ENCODE data around the gene KCNA2.

The KCNA2 gene

DNA sequence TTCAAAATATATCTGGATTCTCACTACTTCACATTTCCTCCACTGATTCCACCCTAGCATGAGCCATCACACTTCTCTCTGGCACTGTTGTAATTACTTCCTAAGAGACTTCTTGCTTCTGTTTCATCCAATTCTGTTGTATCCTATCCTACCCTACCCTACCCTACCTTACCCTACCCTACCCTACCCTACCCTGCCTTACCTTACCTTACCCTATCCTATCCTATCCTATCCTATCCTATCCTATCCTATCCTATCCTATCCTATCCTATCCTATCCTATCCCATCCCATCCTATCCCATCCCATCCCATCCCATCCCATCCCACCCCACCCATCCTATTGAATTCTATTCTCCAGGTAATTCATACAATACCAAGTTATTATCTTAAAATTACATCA lies 29.7 kb downstream of the KCNA2 start:
- H3K9me2 ChIP-seq (replicated peaks; ENCODE audit: control insufficient read depth, low read length), result no peaks in the 10 kb centered on the region
- no peak for TF ChIP-seq EZH2phosphoT487 (IDR thresholded peaks at IDR 0.05; ENCODE audit: borderline replicate concordance, low read length)
- TF ChIP-seq, protein P1, sequence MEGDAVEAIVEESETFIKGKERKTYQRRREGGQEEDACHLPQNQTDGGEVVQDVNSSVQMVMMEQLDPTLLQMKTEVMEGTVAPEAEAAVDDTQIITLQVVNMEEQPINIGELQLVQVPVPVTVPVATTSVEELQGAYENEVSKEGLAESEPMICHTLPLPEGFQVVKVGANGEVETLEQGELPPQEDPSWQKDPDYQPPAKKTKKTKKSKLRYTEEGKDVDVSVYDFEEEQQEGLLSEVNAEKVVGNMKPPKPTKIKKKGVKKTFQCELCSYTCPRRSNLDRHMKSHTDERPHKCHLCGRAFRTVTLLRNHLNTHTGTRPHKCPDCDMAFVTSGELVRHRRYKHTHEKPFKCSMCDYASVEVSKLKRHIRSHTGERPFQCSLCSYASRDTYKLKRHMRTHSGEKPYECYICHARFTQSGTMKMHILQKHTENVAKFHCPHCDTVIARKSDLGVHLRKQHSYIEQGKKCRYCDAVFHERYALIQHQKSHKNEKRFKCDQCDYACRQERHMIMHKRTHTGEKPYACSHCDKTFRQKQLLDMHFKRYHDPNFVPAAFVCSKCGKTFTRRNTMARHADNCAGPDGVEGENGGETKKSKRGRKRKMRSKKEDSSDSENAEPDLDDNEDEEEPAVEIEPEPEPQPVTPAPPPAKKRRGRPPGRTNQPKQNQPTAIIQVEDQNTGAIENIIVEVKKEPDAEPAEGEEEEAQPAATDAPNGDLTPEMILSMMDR (IDR thresholded peaks at IDR 0.05; ENCODE audit: low read depth, low read length, poor library complexity, severe bottlenecking), result no peak
- H3K79me2 ChIP-seq (ENCODE audit: control insufficient read depth, low read length), result no peaks in the 10 kb centered on the region
- no peak overlapping the region for H3K4me2 ChIP-seq (ENCODE audit: low read length)
- H3K36me3 ChIP-seq (ENCODE audit: control insufficient read depth, low read length), result no peaks in the 10 kb centered on the region
- H3K9me3 ChIP-seq (ENCODE audit: control insufficient read depth, insufficient read depth, low read length), result no peaks in the 10 kb centered on the region
- peaks cover 14% of the 10 kb centered on the region for H3K27me3 ChIP-seq (ENCODE audit: control insufficient read depth, low read length)
- H3F3A ChIP-seq (ENCODE audit: control insufficient read depth, insufficient read depth), result no peaks in the 10 kb centered on the region
- no peaks in the 10 kb centered on the region for H3K4me1 ChIP-seq (ENCODE audit: control insufficient read depth, low read length)
- no peak overlapping the region for H3K27ac ChIP-seq (ENCODE audit: low read depth, low read length)
- H4K20me1 ChIP-seq (ENCODE audit: control insufficient read depth, insufficient read depth, low read depth, low read length), result no peaks in the 10 kb centered on the region
- H3K4me3 ChIP-seq (ENCODE audit: low read length), result no peak overlapping the region

DNA sequence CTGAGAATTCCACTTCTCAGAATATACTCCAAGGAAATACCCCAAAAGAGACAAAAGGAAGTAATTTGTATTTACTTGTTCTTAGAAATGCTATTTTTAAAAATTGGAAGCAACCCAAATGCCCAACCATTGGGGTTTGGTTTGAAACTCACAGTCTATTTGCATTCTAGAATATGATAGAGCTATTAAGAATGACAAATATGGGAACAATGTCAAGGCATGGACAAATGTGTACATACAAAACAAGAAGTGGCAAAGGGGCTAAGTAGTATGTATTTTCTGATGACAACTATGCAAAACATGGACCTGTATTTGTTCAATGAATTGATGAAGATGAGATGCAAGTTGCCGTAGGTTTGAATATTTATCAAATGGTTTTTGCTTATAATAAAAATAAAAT lies 32.8 kb downstream of the KCNA2 start:
- TF ChIP-seq, protein P1 (IDR thresholded peaks at IDR 0.05; ENCODE audit: low read depth, low read length, poor library complexity, severe bottlenecking), result no peak
- no peak for TF ChIP-seq EZH2phosphoT487 (IDR thresholded peaks at IDR 0.05; ENCODE audit: borderline replicate concordance, low read length)
- H3K27ac ChIP-seq (ENCODE audit: low read depth, low read length), result no peak overlapping the region
- H3K9me3 ChIP-seq (ENCODE audit: control insufficient read depth, insufficient read depth, low read length), result no peaks in the 10 kb centered on the region
- no peaks in the 10 kb centered on the region for H3K36me3 ChIP-seq (ENCODE audit: control insufficient read depth, low read length)
- peaks cover 24% of the 10 kb centered on the region for H3K27me3 ChIP-seq (ENCODE audit: control insufficient read depth, low read length)
- no peak overlapping the region for H3K4me2 ChIP-seq (ENCODE audit: low read length)
- H3K79me2 ChIP-seq (ENCODE audit: control insufficient read depth, low read length), result no peaks in the 10 kb centered on the region
- H3K9me2 ChIP-seq (replicated peaks; ENCODE audit: control insufficient read depth, low read length), result no peaks in the 10 kb centered on the region
- no peaks in the 10 kb centered on the region for H4K20me1 ChIP-seq (ENCODE audit: control insufficient read depth, insufficient read depth, low read depth, low read length)
- H3K4me1 ChIP-seq (ENCODE audit: control insufficient read depth, low read length), result no peaks in the 10 kb centered on the region
- no peak overlapping the region for H3K4me3 ChIP-seq (ENCODE audit: low read length)
- H3F3A ChIP-seq (ENCODE audit: control insufficient read depth, insufficient read depth), result no peaks in the 10 kb centered on the region

DNA sequence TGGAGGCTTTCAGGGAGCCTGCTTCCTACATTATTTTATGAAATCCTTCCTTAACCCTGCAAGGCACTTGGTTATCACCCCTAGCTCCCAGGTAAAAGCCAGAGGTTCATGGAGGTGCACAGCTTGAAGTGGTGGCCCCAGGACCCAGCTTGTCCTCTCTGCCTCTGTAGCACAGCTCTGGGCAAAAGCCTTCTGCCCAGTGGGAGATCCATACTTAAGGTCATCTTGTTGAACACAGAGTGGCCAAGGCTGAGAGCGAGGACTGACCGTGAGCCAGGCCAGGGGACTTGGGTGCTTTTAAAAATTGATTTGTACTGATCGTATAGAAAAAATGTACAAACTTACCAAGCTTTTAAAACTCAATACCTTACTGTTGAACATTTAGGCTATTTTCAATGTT lies 33.4 kb downstream of the KCNA2 start:
- TF ChIP-seq, protein P1 (IDR thresholded peaks at IDR 0.05; ENCODE audit: low read depth, low read length, poor library complexity, severe bottlenecking), result no peak
- no peak for TF ChIP-seq EZH2phosphoT487 (IDR thresholded peaks at IDR 0.05; ENCODE audit: borderline replicate concordance, low read length)
- no peaks in the 10 kb centered on the region for H3K36me3 ChIP-seq (ENCODE audit: control insufficient read depth, low read length)
- no peaks in the 10 kb centered on the region for H3K79me2 ChIP-seq (ENCODE audit: control insufficient read depth, low read length)
- H3K9me2 ChIP-seq (replicated peaks; ENCODE audit: control insufficient read depth, low read length), result no peaks in the 10 kb centered on the region
- no peaks in the 10 kb centered on the region for H3K9me3 ChIP-seq (ENCODE audit: control insufficient read depth, insufficient read depth, low read length)
- H3K4me1 ChIP-seq (ENCODE audit: control insufficient read depth, low read length), result no peaks in the 10 kb centered on the region
- no peak overlapping the region for H3K4me3 ChIP-seq (ENCODE audit: low read length)
- H3K27ac ChIP-seq (ENCODE audit: low read depth, low read length), result no peak overlapping the region
- no peaks in the 10 kb centered on the region for H3F3A ChIP-seq (ENCODE audit: control insufficient read depth, insufficient read depth)
- peaks cover 26% of the 10 kb centered on the region for H3K27me3 ChIP-seq (ENCODE audit: control insufficient read depth, low read length)
- no peaks in the 10 kb centered on the region for H4K20me1 ChIP-seq (ENCODE audit: control insufficient read depth, insufficient read depth, low read depth, low read length)
- H3K4me2 ChIP-seq (ENCODE audit: low read length), result no peak overlapping the region

DNA sequence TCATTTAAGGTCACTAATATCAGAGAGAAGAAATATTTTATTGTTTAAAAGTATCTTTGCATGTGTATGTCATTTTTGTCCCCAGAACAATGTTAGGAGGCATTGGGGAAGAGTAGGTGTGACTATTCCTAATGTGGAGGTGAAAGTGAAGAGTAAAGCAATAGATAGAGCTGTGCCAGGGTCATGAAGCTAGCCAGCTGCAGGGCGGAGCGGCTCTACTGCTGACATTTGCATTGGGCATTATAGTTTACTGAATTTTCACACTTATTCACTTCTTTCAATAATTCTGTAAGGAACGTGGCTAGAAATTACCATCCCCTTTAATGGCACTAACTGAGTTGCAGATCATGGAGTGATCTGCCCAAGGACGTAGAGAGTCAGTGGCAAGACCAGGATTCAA lies 35.3 kb downstream of the KCNA2 start:
- Histone ChIP-seq H3K36me3 (ENCODE audit: control insufficient read depth, low read length) (no peaks in the 10 kb centered on the region), H3K4me3 (ENCODE audit: low read length) (no peak overlapping the region), H3K27ac (ENCODE audit: low read depth, low read length) (no peak overlapping the region), H3K27me3 (ENCODE audit: control insufficient read depth, low read length) (peaks cover 33% of the 10 kb centered on the region), H3K79me2 (ENCODE audit: control insufficient read depth, low read length) (no peaks in the 10 kb centered on the region), H3F3A (ENCODE audit: control insufficient read depth, insufficient read depth) (no peaks in the 10 kb centered on the region), H3K4me1 (ENCODE audit: control insufficient read depth, low read length) (no peaks in the 10 kb centered on the region), H3K9me2 (replicated peaks; ENCODE audit: control insufficient read depth, low read length) (no peaks in the 10 kb centered on the region), H3K4me2 (ENCODE audit: low read length) (no peak overlapping the region), H4K20me1 (ENCODE audit: control insufficient read depth, insufficient read depth, low read depth, low read length) (no peaks in the 10 kb centered on the region), H3K9me3 (ENCODE audit: control insufficient read depth, insufficient read depth, low read length) (no peaks in the 10 kb centered on the region)
- no peak for TF ChIP-seq EZH2phosphoT487 (IDR thresholded peaks at IDR 0.05; ENCODE audit: borderline replicate concordance, low read length)
- TF ChIP-seq, protein P1 (IDR thresholded peaks at IDR 0.05; ENCODE audit: low read depth, low read length, poor library complexity, severe bottlenecking), result no peak

Data from DOHH2 (cell line).